ENCODE data around the gene NRG2. TPM values are rescaled to one million over a fixed set of nuclear protein-coding genes. Genes with fewer than 3 reads are reported as not detected.

Gene NRG2
- total and polyA plus RNA-seq, 2 donors (not counting 3 experiments of a cell fraction or from before 2014, with no cell fraction given): 0.26 to 0.42 TPM

DNA sequence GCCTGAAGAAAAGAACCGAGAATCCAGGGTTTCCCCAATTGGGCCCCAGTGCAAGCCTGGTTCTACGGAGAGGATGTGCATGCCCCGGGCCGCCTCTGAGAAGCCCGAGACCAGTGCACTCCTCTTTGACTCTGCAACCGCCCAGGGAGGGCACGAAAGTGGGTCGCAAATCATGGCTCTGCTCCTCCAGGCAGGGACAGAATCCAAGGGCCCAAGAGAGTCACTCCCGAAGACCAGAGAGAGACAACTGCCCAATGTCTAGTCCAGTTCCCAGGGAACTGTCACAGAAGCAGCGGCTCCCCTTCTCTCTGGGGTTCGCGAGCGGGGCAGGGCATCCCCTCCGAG, 139.7 kb downstream of the NRG2 start:
- Histone ChIP-seq H3K9me3 (replicated peaks; ENCODE audit: control insufficient read depth, insufficient read depth, low read length) (no peaks in the 10 kb centered on the region), H2AFZ (ENCODE audit: low read depth, low read length) (no peak overlapping the region), H3K4me1 (ENCODE audit: control insufficient read depth, extremely low read depth, insufficient read depth, low read length) (no peaks in the 10 kb centered on the region), H3K36me3 (ENCODE audit: control insufficient read depth in 2 of 2, extremely low read depth in 1 of 2, insufficient read depth in 2 of 2, low read length in 2 of 2) (no peaks in the 10 kb centered on the region), H3K9ac (replicated peaks; ENCODE audit: extremely low read depth, insufficient read depth, low read length) (no peak overlapping the region), H3K27me3 (ENCODE audit: control insufficient read depth in 2 of 2, insufficient read depth in 2 of 2, low read length in 2 of 2) (peaks cover 66 to 70% of the 10 kb centered on the region in 2 experiments), H3K4me3 (replicated peaks in 1 of 3; ENCODE audit: insufficient read depth in 1 of 3, low read depth in 1 of 3, low read length in 3 of 3) (no peak overlapping the region), H3K9me1 (replicated peaks; ENCODE audit: control insufficient read depth, extremely low read depth, insufficient read depth, low read length) (no peaks in the 10 kb centered on the region), H3K79me2 (ENCODE audit: control insufficient read depth, insufficient read depth, low read length) (no peaks in the 10 kb centered on the region), H3K27ac (ENCODE audit: insufficient read depth, low read depth, low read length) (no peak overlapping the region), H3K4me2 (ENCODE audit: insufficient read depth, low read length) (no peak overlapping the region), H4K20me1 (replicated peaks; ENCODE audit: control insufficient read depth, extremely low read depth, insufficient read depth, low read length) (no peaks in the 10 kb centered on the region)
- intact Hi-C loops (cut with micrococcal nuclease): no loop called here
- FAIRE-seq: no peak
- no peak for DNase-seq (ENCODE audit: low read depth, low spot score)
- TF ChIP-seq, protein P1, sequence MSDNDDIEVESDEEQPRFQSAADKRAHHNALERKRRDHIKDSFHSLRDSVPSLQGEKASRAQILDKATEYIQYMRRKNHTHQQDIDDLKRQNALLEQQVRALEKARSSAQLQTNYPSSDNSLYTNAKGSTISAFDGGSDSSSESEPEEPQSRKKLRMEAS (IDR thresholded peaks at IDR 0.05; ENCODE audit: insufficient read depth, insufficient read length): no peak
- TF ChIP-seq, protein P2, sequence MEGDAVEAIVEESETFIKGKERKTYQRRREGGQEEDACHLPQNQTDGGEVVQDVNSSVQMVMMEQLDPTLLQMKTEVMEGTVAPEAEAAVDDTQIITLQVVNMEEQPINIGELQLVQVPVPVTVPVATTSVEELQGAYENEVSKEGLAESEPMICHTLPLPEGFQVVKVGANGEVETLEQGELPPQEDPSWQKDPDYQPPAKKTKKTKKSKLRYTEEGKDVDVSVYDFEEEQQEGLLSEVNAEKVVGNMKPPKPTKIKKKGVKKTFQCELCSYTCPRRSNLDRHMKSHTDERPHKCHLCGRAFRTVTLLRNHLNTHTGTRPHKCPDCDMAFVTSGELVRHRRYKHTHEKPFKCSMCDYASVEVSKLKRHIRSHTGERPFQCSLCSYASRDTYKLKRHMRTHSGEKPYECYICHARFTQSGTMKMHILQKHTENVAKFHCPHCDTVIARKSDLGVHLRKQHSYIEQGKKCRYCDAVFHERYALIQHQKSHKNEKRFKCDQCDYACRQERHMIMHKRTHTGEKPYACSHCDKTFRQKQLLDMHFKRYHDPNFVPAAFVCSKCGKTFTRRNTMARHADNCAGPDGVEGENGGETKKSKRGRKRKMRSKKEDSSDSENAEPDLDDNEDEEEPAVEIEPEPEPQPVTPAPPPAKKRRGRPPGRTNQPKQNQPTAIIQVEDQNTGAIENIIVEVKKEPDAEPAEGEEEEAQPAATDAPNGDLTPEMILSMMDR (IDR thresholded peaks at IDR 0.05; ENCODE audit: extremely low read depth in 1 of 2, insufficient read depth in 1 of 2, low read depth in 1 of 2, low read length in 2 of 2): no peak
- TF ChIP-seq POLR2A (IDR thresholded peaks at IDR 0.05; ENCODE audit: low read depth, low read length) (no peak), FOS (IDR thresholded peaks at IDR 0.05; ENCODE audit: borderline replicate concordance, insufficient read depth, low read length) (no peak), GATA2 (IDR thresholded peaks at IDR 0.05; ENCODE audit: insufficient read depth, insufficient read length, low read depth, low read length) (no peak), POLR2AphosphoS5 (IDR thresholded peaks at IDR 0.05; ENCODE audit: insufficient read depth, low read depth, low read length) (no peak), MYC (IDR thresholded peaks at IDR 0.05; ENCODE audit: low read depth, low read length) (no peak), JUN (IDR thresholded peaks at IDR 0.05; ENCODE audit: borderline replicate concordance, insufficient read depth, insufficient read length, low read depth) (no peak), EZH2 (IDR thresholded peaks at IDR 0.05; ENCODE audit: borderline replicate concordance, low read depth, low read length, severe bottlenecking) (no peak)
- POLR2A ChIA-PET: no interaction called here
- dilution Hi-C loops (cut with MboI; ENCODE audit: extremely low pct_ligation_motif_present, low sequenced_read_pairs): no loop called here
- no TSS peak for BruUV-seq (replicated peaks)
- CTCF ChIA-PET: no interaction called here

Data from endothelial cell of umbilical vein (primary cell).